Uterus (tissue), 2 donors: Measurements from ENCODE around the gene CAPS.

Experiments
- POLR2A ChIP-seq, 2 donors: fragments of 450-650 bp; IDR thresholded peaks; one replicate each; pipeline ENCODE4 v1.6.1; 2016; ENCODE audit warnings: antibody characterized with exemption in 2 of 2, mild to moderate bottlenecking in 1 of 2, moderate library complexity in 1 of 2
- TF ChIP-seq, protein P1 (sequence below), 4 experiments: fragments of 200-600 bp in 2 of 4; fragments of 450-650 bp in 2 of 4; sonication (generic) in 2 of 4; IDR thresholded peaks; one replicate each; pipeline ENCODE4 v1.5.1; 2016 to 2019; ENCODE audit warnings: antibody characterized with exemption in 4 of 4, mild to moderate bottlenecking in 2 of 4, moderate library complexity in 1 of 4

DNA sequence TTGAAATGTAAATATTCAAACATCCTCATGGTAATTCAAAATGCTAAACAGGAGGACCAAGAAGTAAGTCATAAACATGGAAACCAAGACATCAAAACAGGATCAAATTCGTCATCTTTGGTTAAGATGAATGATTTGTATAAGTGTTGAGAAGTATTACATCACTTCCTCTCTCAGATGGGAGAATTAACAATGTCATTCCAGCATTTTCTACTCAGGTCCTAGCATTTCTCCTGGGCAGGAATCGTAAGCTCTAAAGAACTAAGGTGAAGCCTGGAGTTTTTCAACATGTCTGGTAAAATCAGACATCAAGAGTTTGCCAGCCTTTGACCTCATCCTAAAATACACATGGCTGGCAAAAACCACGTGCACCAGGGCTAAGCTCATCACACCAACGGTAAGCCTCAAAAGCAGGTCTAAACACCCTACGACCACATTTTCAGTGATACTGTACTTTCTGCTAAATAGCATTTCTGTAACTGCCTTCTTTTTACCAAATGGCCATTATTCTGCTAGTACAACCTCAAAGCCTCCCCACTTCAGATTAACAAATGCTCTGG is 39.1 kb downstream of the CAPS start:
- TF ChIP-seq, protein P1, sequence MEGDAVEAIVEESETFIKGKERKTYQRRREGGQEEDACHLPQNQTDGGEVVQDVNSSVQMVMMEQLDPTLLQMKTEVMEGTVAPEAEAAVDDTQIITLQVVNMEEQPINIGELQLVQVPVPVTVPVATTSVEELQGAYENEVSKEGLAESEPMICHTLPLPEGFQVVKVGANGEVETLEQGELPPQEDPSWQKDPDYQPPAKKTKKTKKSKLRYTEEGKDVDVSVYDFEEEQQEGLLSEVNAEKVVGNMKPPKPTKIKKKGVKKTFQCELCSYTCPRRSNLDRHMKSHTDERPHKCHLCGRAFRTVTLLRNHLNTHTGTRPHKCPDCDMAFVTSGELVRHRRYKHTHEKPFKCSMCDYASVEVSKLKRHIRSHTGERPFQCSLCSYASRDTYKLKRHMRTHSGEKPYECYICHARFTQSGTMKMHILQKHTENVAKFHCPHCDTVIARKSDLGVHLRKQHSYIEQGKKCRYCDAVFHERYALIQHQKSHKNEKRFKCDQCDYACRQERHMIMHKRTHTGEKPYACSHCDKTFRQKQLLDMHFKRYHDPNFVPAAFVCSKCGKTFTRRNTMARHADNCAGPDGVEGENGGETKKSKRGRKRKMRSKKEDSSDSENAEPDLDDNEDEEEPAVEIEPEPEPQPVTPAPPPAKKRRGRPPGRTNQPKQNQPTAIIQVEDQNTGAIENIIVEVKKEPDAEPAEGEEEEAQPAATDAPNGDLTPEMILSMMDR (IDR thresholded peaks at IDR 0.05): no peak
- TF ChIP-seq POLR2A (IDR thresholded peaks at IDR 0.05): no peak
